WTC11 (cell line): ENCODE data around the gene ATP10D.
"Not testable (repeated sequence)": the region's sequence is repeated elsewhere in the genome, so short reads cannot be mapped to it uniquely, and the experiment has no call there.

Source experiments
- ATF1 ChIP-seq: sonication (generic); formaldehyde crosslinking; IDR thresholded peaks from 2 replicates; pipeline ENCODE4 v1.8.1; 2023; ENCODE audit warnings: mild to moderate bottlenecking, moderate library complexity, missing genetic modification reagents
- JUN ChIP-seq: sonication (generic); formaldehyde crosslinking; IDR thresholded peaks from 2 replicates; pipeline ENCODE4 v1.8.0; 2023; ENCODE audit warnings: mild to moderate bottlenecking, missing genetic modification reagents
- TCF7 ChIP-seq: sonication (generic); formaldehyde crosslinking; IDR thresholded peaks from 2 replicates; pipeline ENCODE4 v1.8.0; 2022; ENCODE audit warnings: mild to moderate bottlenecking, low read depth, missing genetic modification reagents, moderate library complexity
- TEAD4 ChIP-seq: sonication (generic); formaldehyde crosslinking; IDR thresholded peaks from 2 replicates; pipeline ENCODE4 v1.8.0; 2022; ENCODE audit warnings: mild to moderate bottlenecking, missing genetic modification reagents
- TF ChIP-seq, protein P1 (sequence below): sonication (generic); formaldehyde crosslinking; conservative IDR thresholded peaks from 2 replicates; pipeline ENCODE4 v1.8.1; 2022; ENCODE audit warnings: mild to moderate bottlenecking, missing genetic modification reagents
- TF ChIP-seq, protein P2 (sequence below): fragments of 200-600 bp; IDR thresholded peaks from 2 replicates; pipeline ENCODE4 v1.8.0; 2022; ENCODE audit warnings: antibody characterized with exemption
- TF ChIP-seq, protein P3 (sequence below): fragments of 250-450 bp; sonication (Bioruptor Pico); IDR thresholded peaks from 2 replicates; pipeline ENCODE4 v2.1.2; 2022; ENCODE audit warnings: mild to moderate bottlenecking, moderate library complexity

- TF ChIP-seq, protein P1, sequence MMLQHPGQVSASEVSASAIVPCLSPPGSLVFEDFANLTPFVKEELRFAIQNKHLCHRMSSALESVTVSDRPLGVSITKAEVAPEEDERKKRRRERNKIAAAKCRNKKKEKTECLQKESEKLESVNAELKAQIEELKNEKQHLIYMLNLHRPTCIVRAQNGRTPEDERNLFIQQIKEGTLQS (CRISPR knock-in tag), result not testable (repeated sequence)
- TF ChIP-seq, protein P2, sequence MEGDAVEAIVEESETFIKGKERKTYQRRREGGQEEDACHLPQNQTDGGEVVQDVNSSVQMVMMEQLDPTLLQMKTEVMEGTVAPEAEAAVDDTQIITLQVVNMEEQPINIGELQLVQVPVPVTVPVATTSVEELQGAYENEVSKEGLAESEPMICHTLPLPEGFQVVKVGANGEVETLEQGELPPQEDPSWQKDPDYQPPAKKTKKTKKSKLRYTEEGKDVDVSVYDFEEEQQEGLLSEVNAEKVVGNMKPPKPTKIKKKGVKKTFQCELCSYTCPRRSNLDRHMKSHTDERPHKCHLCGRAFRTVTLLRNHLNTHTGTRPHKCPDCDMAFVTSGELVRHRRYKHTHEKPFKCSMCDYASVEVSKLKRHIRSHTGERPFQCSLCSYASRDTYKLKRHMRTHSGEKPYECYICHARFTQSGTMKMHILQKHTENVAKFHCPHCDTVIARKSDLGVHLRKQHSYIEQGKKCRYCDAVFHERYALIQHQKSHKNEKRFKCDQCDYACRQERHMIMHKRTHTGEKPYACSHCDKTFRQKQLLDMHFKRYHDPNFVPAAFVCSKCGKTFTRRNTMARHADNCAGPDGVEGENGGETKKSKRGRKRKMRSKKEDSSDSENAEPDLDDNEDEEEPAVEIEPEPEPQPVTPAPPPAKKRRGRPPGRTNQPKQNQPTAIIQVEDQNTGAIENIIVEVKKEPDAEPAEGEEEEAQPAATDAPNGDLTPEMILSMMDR, result not testable (repeated sequence)
- not testable (repeated sequence) for TF ChIP-seq JUN (CRISPR knock-in tag); TCF7 (CRISPR knock-in tag); TEAD4; ATF1 (CRISPR knock-in tag)
- TF ChIP-seq, protein P3, sequence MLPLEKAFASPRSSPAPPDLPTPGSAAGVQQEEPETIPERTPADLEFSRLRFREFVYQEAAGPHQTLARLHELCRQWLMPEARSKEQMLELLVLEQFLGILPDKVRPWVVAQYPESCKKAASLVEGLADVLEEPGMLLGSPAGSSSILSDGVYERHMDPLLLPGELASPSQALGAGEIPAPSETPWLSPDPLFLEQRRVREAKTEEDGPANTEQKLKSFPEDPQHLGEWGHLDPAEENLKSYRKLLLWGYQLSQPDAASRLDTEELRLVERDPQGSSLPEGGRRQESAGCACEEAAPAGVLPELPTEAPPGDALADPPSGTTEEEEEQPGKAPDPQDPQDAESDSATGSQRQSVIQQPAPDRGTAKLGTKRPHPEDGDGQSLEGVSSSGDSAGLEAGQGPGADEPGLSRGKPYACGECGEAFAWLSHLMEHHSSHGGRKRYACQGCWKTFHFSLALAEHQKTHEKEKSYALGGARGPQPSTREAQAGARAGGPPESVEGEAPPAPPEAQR (CRISPR knock-in tag), result not testable (repeated sequence)
Measured at GRCh38 chr4:47486727-47487126, 1.7 kb downstream of the ATP10D start.
